ENCODE measurements around the gene AMELX.

DNA sequence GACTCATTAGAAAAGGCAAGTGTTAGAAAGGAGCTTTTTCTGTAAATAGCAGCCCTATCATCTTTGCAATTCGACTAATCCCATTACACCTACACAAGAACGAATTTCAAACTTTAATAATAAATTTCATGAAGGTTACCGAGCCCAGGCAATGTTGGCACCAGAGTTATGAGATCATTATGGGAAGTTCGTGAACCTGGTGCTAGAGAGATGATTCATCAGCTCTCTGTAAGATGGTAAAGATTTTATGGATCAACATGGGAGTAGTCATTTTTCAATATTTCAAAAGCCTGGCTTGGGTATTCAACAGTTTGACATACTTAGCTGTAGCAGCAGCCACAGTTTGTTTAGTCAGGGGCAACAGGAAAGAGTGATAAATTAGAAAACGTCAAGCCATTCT lies 35.8 kb downstream of the AMELX start:
- TF ChIP-seq, protein P1, sequence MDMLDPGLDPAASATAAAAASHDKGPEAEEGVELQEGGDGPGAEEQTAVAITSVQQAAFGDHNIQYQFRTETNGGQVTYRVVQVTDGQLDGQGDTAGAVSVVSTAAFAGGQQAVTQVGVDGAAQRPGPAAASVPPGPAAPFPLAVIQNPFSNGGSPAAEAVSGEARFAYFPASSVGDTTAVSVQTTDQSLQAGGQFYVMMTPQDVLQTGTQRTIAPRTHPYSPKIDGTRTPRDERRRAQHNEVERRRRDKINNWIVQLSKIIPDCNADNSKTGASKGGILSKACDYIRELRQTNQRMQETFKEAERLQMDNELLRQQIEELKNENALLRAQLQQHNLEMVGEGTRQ (IDR thresholded peaks at IDR 0.05): no peak
- no peak for TF ChIP-seq RAD21 (conservative IDR thresholded peaks at IDR 0.05 in 1 of 2, IDR thresholded peaks at IDR 0.05 in 1 of 2)
- TF ChIP-seq CHD4 (IDR thresholded peaks at IDR 0.05; ENCODE audit: borderline replicate concordance): no peak
- no peak for TF ChIP-seq MAZ (IDR thresholded peaks at IDR 0.05; ENCODE audit: borderline replicate concordance, low read depth, low read length)
- TF ChIP-seq ZC3H11A (IDR thresholded peaks at IDR 0.05): no peak

Data from A549 (cell line).